HG02943 (cell line): Measurements from ENCODE around the gene NR2F1.
"Not testable (repeated sequence)": the region's sequence is repeated elsewhere in the genome, so short reads cannot be mapped to it uniquely, and the experiment has no call there.

ENCODE experiments used
- ATAC-seq: cut with Tn5 transposase; IDR thresholded peaks from one replicate; pipeline ENCODE4 v1.9.1; 2021; ENCODE audit warnings: mild to moderate bottlenecking, low read depth, moderate library complexity; ENCODE audit not compliant: unreplicated experiment

The NR2F1 gene

DNA sequence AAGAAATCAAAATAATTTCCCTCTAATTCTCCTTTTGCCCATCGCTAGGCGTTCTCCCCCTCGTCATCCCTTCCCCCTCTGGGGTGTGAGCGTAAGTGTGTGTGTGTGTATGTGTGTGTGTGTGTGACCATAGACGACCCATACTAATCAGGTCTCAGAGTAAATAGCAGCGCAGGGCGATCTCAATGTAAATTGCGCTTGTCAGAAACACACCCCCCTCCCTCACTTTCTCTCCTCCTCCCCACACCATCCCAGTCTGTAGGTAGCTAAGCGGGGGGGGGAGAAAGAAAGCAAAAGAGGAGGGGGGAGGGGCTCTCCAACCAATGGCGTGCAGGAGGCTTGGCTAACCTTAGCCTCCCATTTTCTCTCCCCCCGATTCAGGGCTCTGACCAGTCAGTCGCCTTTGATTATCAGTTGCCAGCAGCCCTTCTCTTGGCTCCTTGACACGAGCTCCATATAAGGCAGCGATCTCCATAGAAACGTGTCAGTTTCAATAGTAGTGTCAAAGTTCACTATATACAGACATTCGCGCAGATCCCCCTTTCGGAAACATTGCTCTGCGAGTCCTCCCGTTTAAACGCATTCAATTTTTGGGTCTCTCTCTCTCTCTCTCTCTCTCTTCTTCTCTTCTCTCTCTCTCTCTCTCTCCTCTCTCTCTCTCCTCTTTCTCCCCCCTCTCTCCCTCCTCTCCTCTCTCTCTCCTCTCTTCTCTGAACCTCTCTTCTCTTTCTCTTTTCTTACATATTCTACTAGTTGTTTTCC lies at the start of gene NR2F1:
Gene NR2F1 (plus strand): TSS at position 546 of the 762 bp plus-strand sequence. CDS start 1,802 bp downstream, outside the sequence.
- ATAC-seq, result no peak

DNA sequence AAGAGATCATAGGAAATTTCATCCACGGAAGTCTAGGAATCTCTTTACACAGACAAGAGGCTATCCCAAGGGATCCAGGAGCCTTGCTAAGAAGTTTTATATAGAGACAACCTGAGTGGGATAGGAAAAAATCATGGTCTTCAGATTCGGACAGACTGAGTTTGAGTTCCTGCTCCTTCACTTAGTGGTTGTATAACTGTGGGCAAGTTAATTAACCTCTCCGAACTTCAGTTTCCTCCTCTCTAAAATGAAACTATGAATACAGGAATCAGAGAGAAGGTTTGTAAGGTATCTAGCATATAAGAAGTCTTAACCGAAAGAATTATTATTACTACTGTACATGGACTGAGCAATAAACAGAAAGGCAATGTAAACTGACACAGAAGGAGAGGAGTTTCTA lies 37.1 kb upstream of the NR2F1 start:
- ATAC-seq, result no peak

DNA sequence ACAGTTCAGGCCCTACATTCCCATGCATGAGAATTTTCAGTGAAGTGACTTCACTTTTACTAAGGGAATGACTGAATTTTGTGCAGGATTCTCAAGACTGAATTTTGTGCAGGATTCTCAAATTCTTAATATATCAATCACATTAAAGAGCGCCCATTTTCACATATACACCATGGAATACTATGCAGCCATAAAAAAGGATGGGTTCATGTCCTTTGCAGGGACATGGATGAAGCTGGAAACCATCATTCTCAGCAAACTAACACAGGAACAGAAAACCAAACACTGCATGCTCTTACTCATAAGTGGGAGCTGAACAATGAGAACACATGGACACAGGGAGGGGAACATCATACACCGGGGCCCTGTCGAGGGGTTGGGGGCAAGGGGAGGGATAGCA lies 33.4 kb upstream of the NR2F1 start:
- ATAC-seq, result not testable (repeated sequence)

DNA sequence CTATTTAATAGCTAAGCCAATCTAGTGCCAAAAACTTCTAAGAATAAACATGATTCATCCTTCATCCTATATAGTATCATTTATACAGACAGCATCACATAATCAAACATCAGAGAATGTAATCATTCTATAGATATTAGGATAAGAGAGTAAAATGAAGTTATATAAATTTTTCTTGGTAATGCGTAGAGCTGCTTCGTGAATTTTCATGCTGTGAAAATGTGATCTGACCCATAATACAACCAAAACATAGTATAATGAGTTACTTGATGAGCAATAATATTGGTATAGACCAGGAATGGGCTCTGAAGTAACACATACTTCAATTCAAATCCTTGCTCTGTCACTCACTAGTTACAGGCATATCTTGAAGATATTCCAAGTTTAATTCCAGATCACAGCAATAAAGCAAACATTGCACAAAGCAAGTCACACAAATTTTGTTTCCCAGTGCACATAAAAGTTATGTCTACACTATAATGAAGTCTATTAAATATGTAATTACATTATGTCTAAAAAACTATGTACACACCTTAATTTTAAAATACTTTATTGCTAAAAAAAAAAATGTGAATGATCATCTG lies 25.9 kb upstream of the NR2F1 start:
- ATAC-seq, result no peak

DNA sequence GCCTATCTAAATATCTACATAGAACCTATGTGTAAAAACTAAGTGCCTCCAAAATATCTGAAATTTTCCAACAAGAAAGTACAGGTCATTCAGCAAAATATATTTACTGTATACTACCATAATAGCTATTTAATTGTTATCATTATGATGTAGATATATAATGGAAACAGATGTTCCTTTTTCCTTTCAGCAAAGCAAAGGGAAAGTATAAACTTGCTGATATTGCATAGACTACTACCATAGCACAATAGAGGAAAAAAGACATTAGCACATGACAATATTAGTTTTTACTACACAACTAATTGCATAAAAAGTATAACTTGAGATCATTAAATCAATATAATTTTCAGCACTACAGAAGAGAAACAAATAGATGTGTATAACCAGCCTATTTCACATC lies 16.9 kb upstream of the NR2F1 start:
- no peak for ATAC-seq

DNA sequence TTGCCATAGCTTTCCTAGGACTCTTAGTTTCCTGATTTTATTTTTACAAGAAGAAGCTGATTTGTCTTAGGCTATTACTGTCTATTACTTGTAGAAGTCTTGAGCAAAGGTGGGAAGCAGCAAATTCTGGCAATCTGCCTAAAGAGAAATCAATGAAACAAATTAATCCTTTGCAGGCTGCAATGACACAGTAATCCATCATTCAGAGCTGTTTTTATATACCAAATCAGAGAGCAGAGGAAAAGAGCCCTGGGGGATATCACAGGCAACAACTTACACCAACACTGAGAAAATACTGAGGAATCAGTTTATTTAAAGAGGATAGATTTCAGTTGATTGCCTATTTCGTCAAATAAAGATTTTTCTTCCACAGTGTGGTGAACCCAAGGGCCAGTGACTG lies 15.6 kb upstream of the NR2F1 start:
- no peak for ATAC-seq

DNA sequence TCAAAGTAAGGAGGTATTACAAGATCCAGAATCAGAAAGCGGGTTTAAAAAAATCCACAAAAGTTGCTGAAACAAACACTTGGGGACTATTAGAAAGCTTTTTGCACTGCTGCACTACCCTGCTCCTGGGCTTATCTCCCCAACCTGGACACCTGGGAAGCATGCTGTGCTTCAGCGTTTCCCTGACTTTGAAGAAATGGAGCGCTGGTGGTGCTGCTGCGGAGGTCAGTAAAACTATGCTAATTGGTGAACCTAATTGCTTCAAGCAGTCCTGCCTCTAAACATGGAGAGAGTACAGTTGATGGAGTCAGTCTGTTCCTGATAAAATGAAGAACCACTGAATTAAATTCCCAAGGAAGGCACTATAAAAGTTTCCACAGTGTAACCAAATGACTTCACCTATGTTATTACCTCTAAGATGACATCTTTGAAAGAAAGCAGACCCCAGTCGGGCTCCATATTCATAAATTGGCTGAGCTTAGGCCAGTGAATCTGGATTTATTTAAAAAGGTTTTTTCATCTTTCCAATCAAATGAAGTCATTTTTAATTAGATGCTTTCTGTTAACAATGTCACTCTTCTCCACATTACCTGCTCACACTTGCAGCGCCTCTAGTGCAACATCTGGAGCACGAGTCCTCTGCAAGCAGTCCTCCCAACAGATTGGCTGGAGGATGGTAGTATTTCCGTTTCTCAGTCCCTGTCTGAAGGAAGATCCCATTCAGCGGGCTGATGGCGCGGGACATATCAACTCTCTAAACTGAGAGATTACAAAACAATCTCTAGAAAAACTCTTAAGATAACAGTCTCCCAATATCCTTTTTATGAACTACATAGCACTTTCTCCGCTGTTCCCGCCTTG lies 13.5 kb upstream of the NR2F1 start:
- ATAC-seq, result no peak

DNA sequence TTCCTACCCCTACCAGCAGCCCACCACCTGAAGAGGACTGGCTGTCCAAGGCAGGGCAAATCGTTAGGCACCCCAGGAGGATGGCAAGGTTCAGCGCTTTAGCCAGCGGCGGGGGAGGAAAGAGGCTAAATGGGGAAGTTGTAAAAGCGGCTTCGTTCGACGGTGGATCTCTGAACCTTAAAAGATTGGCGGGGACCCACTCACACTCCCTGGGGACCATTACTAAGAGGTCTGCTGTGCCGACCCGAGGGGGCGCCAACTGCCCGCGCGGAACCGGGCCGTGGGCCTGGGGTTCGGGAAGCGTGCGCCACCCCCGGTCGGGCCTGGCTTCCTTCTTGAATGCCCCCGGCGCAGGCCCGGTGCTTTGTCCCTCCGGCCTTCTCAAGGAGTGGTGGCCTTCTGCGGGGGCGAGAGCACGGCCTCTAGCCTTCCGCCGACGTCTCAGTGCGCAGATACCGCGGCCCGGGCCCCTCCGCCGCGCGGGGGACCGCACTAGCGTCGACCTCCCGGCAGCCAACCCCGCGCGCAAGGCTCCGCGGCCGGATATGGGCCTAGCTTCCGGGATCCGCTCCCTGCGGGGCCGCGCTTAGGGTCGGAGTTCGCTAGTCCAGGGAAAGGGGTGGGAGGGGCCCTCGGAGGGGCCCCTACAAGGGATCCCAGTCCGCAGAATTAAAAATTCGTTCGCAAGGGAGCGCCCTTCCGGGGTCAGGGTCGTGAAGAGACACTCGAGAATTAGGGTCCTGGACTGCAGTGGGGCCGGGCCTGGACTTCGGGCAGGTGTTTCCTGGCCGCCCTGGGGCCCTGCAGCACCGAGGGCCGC lies 12.5 kb upstream of the NR2F1 start:
- ATAC-seq, result no peak

DNA sequence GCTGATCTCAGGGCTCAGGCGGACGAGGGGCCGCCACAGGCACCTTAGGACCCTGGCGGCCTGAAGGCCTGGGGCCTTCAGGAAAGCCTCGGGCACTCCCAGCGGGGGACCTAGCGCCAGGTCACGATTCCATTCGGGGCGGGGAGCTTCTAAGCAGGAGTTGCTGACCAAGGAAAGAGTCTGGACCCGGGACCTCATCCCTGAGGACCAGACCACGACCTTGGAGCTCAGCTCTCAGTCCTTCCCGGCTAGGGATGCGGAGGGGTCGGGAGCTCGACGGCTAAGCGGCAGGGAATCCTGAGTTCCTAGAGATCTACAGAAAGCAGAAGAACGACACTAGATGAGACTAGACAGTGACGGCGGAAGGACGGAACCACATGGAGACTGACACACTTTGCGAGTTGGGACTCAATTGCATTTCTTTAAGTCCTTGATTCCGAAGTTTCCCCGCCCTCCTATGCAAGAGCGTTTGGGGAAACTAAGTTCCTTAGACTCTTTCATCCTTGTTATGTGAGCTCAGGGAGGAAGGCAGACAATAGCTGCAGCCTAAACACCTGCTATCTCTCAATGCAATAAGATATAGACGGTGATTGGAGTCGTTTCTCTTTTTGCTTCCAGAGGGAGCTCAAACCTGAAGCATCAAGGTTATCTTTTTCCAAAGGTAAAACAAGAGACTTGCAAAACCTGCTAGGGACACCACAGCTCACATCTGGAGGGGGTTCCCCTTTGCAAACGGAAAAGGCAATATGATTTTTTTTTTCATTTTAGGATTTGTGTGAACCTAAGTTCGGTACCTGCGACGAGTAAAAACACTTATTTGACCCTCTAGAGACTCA lies 11.7 kb upstream of the NR2F1 start:
- ATAC-seq, result no peak

DNA sequence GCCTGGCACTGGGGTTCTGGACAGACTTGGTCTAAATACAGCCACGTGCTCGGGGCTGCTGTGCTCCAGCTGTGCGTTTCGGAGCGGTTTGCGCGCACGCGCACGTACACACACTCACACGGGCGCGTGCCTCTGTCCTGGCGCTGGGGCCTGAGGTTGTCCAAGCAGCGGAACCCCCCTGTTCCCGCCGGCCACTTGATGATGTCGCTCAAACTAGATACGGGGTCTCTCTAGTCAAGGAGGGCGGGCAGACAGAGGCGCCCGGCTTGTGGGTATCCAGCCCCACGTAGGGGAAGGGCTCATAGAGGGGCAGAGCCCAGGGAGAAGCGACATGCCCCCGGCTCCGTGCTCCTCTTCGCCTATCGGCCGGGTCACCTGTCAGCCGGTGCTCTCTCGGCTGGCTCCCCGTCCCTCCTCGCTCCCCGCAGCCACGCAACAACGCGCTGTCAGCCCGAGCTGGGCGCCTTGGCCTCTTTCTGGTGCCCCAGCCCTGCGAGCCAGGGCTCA lies 10.9 kb upstream of the NR2F1 start:
- no peak for ATAC-seq

DNA sequence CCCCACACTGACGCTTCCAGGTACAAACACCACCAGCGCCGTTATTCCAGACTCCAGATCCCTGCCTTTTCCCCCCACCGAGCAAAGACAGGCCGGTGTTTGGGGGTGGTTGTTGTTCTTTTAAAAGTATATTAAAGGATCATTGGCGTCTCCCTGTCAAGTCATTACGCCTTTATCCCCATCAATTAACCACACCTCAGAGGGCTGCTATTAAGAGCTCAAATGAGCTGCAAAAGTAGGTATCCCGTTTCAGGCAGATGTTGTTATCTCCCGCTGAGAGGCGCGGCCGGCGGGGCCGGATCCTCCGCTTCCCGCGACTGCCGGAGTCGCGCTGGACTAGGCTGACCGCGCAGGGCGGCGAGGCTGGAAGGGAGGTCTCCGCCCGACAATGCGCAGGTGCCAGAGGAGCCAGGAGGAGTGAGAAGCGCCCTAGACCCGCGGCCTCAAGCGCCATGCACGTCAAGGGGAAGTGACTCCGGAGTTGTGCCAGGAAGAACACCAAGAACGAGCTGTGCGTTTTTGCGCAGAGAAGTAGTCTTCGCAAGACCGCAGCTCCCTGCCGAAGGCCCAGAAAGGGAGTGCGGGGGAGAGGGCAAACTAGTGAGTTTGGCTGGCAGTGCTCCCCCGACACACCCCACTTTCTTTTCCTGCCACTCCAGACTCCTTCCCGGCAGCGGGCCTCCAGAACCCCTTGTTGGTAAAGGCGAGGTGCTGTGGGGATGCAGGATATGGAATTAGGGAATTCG lies 10.2 kb upstream of the NR2F1 start:
- ATAC-seq, result no peak

DNA sequence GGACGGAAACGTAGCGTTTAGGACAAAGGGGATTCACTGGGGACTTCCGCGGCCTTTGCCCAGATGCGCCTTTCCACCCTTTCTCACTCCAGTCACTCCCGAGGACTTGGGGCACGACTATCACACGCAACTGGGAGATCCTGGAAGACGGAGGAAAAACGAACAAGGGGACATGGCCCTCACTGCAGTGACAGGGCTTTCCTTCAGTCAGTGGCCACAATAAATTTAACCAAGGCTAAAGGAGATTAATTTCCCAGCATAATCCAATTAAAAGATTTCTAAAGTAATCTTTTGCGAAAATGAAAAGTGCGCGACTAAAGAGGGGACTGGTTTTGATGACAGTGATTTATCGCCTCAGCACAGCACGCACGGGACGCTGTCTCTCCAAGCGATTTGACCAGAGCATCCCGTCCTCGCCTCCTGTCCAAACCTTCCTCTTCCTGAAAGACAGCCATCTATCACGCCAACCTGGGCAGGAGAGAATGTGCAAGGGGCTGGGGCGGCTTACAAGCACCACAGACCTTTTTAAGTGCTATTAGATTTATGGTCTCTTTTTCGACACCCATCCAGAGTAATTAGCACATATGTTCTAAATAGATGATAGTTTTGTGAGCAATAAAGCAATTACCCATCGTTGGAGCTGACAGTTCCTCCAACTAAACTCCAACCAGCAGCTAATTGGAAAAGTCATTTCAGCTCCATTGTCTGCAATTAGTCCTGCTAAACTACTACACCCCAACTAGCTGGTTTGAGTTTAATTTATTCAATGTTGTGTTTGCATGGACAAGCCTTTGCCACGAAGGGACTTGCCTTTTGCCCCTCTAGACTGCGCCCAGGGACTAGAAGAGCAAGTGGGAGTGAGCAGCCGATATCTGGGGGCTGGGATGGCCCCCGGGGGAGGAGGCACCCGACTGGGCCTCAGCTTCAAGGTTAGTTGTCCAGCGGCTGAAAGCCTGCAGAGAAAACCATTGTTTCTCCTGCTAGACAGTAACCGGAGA lies 9.4 kb upstream of the NR2F1 start:
- no peak for ATAC-seq

DNA sequence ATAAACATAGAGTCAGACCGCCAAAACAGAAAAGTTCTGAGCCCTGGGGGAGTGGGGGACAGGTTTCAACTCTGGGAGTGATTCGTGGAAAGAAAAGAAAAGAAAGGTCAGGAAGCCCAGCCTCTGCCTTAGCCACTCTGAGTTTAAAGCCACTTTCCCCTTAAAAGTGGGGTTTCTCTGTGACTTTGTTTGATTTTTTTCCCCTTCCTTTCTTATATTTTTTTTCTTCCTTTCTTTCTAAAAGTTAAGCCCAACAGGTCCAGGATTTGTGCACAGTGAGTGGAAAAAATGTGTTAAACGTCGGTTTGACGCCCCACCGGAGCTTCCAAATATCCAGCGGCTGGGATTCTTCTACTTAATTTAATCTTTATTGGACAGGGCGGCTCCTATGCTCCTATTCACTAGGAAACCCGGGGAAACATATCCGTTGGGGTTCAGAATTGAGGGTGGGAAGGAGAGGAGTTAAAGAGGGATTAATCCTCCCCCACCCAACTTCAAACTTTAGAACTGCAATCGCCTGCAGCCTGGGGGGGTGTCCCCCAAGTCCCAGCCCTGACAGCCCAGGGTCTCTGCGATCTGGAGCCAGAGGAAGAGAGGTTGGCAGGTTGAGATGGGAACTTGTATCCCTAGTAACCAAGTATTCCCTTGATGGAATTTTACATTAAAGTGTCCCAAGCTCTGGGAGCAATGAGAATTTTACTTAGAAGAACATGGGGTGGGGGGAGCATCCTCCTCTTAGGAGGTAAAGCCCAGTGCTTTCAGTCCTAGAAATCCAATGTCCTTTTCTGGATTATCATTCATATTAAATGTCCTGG lies 8.3 kb upstream of the NR2F1 start:
- ATAC-seq, result no peak

DNA sequence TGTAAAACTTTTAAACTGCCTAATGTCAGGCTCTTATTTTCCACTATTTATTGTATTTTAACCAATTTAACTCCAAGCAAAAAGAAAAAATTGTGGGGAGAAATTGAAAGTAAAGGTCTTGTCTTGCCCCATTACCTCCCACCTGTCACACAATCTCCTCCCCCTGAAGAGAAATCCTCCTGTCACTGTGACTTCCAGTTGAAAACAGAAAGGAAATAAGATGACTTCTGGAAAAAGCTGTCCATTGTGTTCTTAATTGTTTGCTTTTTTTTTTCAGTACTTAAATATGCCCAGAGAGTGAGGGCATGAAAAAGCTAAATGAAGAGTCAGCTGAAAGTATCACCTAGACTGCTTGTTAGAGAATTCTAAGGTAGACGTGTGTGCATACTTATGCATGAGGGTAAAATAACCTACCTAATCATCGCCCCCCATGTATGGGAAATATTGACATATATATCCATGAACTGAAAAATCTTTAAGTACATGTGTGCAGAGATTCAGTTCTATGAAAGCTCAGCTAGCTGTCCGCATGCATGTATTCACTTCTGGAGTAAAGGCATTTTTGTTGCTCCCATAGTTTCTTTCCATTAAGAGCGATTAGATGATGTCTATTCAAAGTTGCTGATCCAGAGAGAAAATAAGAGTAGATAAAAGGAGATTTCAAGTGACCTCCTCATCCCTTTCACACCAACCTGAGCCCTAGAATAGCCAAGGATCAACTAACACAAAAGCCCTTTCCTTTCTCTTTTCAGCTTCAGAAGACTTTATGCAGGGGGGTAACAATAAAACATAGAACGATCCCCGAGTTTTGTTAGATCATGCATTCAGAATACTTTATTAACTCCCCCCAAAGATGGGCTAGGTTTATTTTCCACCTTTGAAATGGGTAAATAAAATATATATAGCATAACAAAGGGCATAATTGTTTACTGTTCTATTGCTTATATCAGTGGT lies 7.3 kb upstream of the NR2F1 start:
- no peak for ATAC-seq

DNA sequence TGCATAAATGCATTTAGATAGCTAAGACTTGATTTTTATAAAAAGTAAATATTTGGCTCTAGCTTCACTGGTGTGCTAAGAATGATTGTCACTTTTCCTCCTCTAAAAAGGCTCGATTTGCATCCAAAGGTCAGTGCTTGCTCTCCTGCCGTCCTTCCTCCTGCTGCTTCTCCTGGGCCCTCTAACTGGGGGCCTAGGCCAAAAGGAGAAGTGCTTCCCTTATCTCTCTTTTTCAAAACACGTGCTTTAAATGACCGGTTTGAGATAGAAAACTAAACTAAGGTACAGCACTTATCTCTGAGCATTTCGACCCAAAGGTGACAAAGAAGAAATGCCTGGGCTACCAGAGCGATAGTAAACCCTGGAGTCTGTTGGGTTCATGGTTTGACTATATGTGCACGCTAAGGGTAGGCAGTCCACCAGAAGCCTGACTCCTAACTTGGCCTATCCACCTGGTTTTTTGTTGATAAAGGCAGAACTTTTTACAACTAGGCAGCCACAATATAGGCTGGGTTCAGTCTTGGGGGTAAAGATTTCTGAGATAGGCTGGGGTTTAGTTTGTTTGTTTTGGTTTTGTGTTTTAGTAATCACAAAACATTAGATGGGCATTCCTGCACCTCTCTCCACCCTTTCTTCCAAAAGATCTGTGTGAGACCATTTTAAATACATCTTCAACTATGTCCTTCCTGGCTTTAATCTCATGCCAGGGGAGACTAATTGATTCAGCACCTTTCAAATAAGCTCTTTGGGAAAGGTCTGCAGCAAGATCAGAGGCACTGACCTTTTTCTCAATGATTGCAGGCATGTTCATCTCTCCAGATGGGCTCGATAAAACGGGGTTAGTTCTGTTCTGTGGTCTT lies 5.8 kb upstream of the NR2F1 start:
- ATAC-seq, result no peak
